ENCODE data around the gene TNRC6C.
"Not testable (repeated sequence)": the region's sequence is repeated elsewhere in the genome, so short reads cannot be mapped to it uniquely, and the experiment has no call there.

The TNRC6C gene

GRCh38 chr17:78107976-78108725 is 149.6 kb downstream of the TNRC6C start:
- no peak overlapping the region for H3K27ac ChIP-seq
- DNase-seq (ENCODE audit: low read depth, low spot score) = no peak

GRCh38 chr17:78108726-78109488 is 150.4 kb downstream of the TNRC6C start:
- DNase-seq (ENCODE audit: low read depth, low spot score) = no peak
- H3K27ac ChIP-seq = no peak overlapping the region

- no peak overlapping the region for H3K27ac ChIP-seq
- DNase-seq (ENCODE audit: low read depth, low spot score) = no peak
Observed at GRCh38 chr17:78109489-78109761, 150.9 kb downstream of the TNRC6C start.

DNA sequence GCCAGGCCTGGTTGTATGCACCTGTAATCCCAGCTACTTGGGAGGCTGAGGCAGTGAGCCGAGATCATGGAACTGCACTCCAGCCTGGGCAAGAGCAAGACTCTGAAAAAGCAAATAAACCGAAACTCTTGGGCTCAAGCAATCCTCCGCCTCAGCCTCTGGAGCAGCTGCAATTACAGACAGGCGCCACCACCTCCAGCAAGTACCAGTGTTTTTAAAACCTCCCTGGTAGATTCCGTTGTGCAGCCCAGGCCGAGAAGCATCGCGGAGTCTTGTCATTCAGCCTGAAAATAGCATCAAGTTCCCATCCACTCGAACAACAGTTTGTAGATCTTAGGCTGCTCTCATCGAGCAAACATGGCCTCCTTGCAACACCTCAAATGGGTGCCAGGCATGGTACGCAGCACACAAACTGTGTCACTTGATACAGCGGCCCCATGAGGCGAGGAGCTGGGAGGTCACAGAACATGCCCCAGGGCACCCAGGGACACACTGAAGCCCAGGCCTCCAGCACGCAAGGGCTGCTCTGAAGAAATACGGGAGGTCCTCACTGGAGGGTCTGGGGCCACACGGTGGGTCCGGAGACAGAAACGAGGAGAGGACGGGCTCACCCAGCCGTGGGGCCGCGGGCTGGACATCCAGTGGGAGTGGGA is 152.0 kb downstream of the TNRC6C start:
- H3K27ac ChIP-seq = no peak overlapping the region
- no peak for DNase-seq (ENCODE audit: low read depth, low spot score)

DNA sequence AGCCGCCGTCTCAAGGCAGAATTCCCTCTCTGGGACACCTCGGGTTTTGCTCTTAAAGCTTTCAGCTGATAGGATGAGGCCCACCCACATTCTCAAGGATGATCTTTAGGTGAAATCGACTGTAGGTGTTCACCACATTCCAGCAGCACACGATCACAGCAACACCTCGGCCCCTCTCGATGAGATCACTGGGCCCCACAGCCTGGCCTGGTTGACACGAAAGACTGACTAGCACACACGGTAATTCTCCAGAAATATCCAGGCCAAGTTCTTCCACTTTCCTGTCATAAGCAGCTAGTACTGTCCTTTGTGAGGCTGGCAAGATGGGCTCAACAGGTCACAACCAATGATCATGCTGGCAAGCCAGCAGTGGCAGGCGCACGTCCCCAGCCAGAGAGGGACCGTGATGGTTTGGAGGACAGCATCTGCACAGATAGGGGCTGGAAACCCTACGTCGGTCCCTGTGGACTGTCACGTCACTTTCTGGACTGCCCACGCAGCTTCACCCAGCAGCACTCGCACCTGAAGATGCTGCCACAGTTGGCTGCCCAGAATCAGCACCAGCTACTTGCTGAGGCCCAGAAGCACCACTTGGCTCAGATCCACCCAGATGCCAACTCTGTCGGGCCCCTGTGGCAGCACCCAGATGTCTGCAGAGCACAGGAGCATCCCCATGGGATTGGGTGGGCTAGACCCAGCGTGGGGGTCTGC is 152.7 kb downstream of the TNRC6C start:
- no peak for DNase-seq (ENCODE audit: low read depth, low spot score)
- H3K27ac ChIP-seq = no peak overlapping the region

DNA sequence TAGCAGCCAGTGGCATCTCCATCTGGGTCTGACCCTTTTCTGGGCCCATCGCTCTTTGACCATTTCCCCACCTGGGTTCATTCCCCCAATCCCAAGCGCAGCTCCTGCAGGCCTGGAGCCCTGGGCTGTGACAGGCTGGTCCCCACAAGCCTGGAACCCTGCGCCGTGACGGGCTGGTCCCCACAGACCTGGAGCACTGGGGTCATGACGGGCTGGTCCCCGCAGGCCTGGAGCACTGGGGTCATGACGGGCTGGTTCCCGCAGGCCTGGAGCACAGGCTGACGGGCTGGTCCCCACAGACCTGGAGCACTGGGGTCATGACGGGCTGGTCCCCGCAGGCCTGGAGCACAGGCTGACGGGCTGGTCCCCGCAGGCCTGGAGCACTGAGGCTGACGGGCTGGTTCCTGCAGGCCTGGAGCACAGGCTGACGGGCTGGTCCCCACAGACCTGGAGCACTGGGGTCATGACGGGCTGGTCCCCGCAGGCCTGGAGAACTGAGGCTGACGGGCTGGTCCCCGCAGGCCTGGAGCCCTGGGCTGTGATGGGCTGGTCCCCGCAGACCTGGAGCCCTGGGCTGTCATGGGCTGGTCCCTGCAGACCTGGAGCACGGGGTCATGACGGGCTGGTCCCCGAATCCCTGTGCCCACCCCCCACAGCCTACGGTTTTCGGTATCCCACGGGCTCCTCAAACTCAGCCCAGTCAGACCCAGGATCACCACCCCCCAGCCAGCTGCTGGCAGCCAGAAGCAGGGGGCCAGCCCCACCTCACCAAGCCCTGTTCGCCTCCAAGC is 153.4 kb downstream of the TNRC6C start:
- no peak for DNase-seq (ENCODE audit: low read depth, low spot score)
- H3K27ac ChIP-seq = no peak overlapping the region

DNA sequence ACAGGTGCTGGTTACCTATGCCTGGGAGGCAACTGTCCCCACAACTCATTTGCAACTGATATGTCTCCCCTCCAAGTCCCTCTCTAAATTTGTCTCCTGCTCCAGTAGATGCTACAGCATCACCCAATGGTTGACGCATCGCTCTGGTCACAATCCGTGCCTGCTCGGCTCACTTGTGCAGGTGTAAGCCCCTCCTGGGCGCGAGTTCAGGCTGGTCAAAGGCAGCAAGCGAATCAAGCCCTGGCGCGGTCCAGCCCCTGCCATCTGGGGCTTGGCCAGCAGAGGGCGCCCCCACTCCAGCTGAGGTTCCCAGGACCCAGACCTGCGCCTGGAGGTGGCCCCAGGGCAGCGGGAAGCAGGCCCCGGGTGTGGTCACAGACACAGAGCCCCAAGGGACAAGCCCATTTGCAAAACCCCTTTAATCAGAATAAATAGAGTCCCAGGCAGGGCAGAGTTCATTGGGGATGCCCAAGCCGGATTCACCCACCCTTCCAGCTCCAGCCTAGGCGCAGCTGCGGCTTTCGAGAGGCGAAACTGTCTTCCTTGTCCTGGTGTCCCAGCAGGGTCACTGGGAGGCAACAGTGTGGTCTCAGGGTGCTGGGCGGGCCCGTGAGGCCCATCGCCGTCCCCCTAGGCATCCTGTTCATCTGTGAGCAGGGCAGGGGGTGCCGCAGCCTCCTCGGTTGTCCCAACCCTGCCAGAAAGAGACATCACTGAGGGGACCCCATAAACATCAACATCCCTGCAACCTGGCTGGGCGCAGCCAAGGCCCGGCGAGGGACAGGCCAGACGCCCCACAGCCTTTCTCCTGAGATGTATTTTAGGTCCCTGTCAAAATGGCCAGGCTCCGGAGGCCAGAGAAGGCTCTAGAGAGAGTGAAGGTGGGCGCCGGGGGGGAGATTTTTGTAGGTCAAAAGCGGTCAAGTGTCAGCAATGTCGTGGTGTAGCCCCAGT is 154.3 kb downstream of the TNRC6C start:
- no peak overlapping the region for H3K27ac ChIP-seq
- DNase-seq (ENCODE audit: low read depth, low spot score) = no peak

DNA sequence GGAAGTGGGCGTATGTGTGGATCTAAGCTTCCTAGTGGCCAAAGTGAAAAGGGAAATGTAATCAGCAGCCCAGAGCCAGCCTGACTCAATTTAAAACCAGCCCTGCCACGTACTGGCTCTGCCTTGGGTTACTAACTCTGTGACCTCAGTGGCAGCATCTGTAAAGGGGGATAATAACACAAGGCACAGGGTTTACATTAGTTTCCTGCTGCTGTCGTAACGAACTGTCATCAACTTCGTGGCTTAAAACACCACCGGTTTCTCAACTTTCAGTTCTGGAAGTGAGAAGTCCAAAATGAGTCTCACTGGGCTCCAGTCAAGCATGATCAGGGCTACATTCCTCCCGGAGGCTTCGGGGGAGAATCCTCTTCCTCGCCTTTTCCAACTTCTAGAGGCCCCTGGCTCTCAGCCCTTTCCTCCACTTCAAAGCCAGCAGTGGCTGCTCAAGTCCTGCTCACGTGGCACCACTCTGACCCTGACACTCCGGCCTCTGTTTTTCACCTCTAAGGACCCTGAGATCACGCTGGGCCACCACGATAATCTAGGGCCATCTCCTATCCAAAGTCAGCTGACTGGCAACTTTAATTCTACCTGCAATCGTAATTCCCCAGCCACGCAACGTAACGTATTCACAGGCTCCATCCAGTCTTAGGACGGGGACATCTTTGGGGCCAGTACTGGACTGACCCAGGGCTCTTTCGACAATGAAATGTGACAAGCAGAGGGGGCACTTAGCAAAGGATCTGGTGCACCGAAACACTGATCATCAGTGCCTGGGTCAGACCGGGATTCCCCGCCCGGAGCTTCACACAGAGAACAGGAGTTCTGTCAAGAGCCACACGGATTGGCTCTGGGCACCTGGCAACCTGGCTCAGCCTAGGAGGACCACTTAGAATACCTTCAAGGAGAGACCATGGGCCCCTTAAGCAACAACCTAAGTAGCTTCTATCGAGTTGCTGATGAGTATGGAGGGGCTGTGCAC is 155.6 kb downstream of the TNRC6C start:
- no peak overlapping the region for H3K27ac ChIP-seq
- no peak for DNase-seq (ENCODE audit: low read depth, low spot score)

DNA sequence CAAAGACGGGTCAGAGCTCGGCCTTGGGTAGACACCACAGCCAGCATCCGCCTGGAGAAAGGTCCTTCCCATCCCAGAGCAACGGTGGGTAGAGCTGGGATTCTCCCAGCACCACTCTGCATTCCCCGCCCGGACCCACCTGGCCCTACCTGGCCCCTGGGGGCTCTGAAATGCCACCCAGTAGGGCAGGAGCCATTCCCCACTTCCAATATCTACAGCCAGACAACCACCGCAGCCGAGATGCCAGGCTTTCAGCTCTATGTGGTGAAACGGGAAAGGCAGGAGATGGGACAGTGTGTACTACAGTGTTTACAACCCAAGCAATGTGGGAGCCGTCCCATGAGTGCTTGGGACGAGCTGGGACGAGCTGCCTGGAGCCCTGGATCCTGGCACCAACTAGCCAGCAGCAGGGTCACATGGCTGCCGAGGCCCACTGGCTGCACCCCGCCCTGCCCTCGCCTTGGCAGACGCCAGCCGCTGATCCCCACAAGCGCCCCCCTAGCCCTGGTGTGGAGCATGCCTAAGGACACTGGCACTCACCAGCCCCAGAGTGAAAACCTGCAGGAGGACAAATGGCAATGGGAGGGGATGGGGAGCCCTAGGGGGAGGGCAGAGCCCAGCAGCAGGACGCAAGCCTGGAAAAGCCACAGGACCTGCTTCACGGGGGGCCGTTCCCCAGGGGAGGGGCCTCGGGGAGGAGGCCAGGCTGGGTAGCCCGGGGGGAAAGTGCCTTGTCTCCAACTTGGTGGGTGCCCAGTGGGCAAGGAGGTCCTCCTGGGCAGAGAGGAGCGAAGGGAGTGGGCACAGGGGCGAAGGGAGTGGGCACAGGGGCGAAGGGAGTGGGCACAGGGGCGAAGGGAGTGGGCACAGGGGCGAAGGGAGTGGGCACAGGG is 156.6 kb downstream of the TNRC6C start:
- no peak for DNase-seq (ENCODE audit: low read depth, low spot score)
- no peak overlapping the region for H3K27ac ChIP-seq

GRCh38 chr17:78115803-78116202 is 157.3 kb downstream of the TNRC6C start:
- DNase-seq (ENCODE audit: low read depth, low spot score); H3K27ac ChIP-seq: not testable (repeated sequence)

DNA sequence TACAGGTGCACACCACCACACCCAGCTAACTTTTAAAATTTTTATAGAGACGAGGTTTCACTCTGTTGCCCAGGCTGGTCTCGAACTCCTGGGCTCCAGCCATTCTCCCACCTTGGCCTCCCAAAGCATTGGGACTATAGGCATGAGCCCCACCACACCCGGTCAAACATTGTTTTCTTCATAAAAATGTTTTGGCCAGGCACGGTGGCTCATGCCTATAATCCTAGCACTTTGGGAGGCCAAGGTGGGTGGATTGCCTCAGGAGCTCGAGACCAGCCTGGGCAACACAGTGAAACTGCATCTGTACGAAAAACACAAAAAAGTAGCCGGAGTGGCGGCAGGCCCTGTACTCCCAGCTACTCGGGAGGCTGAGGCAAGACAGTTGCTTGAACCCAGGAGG is 157.9 kb downstream of the TNRC6C start:
- no peak overlapping the region for H3K27ac ChIP-seq
- DNase-seq (ENCODE audit: low read depth, low spot score) = no peak

DNA sequence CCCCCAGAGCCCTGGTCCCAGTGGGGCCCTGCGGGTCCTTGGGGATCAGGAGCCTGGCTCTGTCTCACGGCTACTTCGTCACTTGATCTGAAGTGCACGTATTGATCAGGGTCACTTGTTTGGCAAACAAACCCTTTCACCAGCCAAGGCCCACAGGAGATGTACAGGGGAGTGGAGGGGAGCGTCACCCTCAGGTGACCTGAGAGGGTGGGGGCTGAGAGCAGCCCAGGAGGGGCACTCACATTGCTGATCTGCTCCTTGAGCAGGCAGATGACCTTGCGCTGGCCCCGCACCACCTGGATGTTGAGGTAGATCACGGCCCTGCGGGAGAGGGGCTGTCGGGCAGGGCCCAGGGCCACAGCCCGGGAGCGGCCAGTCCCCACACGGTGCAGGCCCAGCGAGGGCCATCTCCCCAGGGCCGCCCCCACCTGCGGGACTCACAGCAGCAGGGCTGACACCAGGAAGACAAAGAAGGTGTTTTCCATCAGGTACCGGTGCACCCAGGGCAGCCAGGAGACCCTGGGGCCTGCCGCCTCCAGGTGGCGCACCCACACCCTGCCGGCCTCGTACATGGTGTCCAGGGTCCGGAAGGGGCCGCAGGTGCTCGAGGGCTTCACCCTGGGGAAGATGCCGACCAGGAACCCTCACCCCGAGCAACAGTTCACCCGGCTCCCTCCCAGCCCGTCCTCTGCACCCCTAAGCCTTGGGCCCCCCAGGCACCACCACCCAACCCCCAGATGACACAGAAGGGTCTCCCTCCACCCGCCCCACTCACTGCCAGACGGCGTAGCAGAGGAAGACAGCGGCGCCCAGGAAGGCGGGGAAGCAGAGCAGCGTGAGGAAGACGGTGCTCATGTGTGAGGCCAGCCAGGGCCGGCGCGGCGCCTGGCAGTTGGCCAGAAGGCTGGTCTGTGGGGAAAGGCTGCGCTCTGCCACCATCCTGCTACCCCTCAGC is 158.8 kb downstream of the TNRC6C start:
- DNase-seq (ENCODE audit: low read depth, low spot score) = no peak
- no peak overlapping the region for H3K27ac ChIP-seq

DNA sequence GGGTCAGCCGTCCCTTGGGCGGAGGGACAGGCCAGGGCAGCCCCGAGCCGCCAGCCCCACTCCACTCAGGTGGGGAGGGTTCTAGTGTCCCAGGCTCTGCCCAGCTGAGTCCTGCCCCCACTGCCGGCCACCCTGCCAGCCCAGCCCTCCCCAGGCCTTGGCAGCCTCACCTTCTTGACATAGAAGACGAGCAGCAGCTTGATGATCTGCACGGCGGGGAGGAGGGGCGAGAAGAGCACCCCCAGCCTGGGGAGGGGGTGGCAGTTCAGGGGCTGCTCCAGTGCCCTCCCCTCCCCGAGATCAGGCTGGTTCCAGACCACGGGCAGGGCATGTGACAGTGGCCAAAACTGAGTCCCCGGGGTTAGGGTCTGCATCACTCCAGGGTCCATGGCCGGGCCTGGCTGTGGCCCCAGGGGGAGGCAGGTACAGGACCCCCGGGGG is 160.3 kb downstream of the TNRC6C start:
- no peak for DNase-seq (ENCODE audit: low read depth, low spot score)
- H3K27ac ChIP-seq = no peak overlapping the region

- DNase-seq (ENCODE audit: low read depth, low spot score) = no peak
- no peak overlapping the region for H3K27ac ChIP-seq
Observed at GRCh38 chr17:78120537-78120936, 162.0 kb downstream of the TNRC6C start.

DNA sequence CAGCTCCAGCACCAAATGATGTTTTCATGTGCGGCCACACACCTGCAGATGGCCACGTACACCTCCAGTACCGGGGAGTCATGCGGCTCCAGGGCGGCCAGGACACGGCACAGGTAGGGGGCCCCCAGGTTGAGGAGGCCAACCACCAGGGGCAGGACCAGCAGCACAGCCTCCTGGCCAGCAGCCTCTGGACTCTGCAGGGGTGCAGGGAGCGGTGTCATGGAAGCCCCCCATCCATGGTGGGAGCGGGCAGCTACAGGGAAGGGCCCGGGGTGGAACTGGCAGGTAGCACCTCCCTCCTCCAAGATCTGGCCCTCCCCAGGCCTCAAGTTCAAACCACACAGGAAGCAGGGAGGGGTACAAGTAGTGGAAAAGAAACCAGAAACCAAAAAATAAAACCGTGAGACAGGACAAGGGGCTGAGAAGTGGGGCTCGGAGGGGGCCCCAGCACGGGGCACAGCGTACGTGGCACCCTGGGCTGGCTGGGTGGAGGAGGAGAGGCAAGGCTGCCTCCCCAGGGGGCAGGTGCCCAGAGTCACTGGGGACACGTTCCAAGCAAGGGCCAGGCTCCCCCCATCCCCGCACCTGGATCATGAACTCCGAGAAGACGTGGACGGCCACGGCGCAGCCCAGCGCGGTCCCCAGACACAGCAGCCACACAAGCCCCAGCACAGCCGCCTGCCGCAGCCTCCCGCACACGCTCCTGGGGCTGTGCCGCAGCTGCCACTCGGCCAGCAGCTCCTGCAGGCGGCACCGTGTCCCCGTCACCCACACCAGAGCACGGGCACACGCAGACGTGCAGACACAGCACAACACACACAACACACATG is 162.7 kb downstream of the TNRC6C start:
- DNase-seq (ENCODE audit: low read depth, low spot score) = no peak
- H3K27ac ChIP-seq = no peak overlapping the region
